Mononuclear cell (primary cell): ENCODE results near the gene GALK1. TPM values are rescaled to one million over a fixed set of nuclear protein-coding genes. Genes with fewer than 3 reads are reported as not detected.

Source experiments
- H3K27me3 ChIP-seq: 2 replicates; pipeline ENCODE4 v1.6.0; 2011; ENCODE audit warnings: low read length, control low read depth; ENCODE audit not compliant: insufficient read depth
- H3K4me1 ChIP-seq: 2 replicates; pipeline ENCODE4 v1.5.1; 2011; ENCODE audit warnings: mild to moderate bottlenecking, low read length, control low read depth; ENCODE audit not compliant: insufficient read depth
- H3K4me3 ChIP-seq: 2 replicates; pipeline ENCODE4 v1.5.1; 2011; ENCODE audit warnings: mild to moderate bottlenecking, low read length, moderate library complexity
- H3K9me3 ChIP-seq: 2 replicates; pipeline ENCODE4 v1.5.1; 2011; ENCODE audit warnings: low read depth, mild to moderate bottlenecking, control low read depth, low read length
- total RNA-seq: library from RNA; depleted of rRNA; stranded (reverse); fragments of >200 nt; gene quantifications from one replicate; pipeline ENCODE4 v1.2.3, GENCODE V29; 2012

Gene GALK1
- total RNA-seq, 1 donor = 8.8 TPM

DNA sequence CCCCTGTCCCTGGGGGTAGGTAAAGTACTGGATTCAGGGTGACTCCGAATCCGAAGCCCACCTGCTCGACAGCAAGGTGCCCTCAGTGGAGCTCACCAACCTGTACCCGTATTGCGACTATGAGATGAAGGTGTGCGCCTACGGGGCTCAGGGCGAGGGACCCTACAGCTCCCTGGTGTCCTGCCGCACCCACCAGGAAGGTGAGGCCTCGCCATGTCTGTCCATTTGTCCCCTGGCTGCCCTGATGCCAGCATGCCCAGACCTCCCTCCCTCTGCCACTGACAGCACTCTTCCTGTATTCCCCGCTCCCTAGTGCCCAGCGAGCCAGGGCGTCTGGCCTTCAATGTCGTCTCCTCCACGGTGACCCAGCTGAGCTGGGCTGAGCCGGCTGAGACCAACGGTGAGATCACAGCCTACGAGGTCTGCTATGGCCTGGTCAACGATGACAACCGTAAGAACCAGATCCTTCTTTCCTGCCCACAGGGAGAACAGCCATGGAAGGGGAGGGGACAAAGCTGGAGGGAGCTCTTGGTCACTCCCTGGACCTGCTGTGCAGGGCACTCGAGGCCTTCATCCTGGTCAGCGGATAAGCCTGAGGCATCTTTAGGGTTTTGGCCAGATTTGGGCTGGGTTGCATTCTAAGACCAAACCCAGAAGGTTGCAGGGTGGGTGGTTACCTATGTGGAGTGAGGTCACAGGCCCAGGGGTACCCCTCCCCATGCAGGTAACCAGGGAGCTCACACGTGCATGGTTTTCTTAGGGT is 14.2 kb downstream of the GALK1 start:
- Histone ChIP-seq H3K4me1 (peaks cover 30% of the 10 kb centered on the region), H3K27me3 (no peaks in the 10 kb centered on the region), H3K9me3 (no peaks in the 10 kb centered on the region), H3K4me3 (no peak overlapping the region)

DNA sequence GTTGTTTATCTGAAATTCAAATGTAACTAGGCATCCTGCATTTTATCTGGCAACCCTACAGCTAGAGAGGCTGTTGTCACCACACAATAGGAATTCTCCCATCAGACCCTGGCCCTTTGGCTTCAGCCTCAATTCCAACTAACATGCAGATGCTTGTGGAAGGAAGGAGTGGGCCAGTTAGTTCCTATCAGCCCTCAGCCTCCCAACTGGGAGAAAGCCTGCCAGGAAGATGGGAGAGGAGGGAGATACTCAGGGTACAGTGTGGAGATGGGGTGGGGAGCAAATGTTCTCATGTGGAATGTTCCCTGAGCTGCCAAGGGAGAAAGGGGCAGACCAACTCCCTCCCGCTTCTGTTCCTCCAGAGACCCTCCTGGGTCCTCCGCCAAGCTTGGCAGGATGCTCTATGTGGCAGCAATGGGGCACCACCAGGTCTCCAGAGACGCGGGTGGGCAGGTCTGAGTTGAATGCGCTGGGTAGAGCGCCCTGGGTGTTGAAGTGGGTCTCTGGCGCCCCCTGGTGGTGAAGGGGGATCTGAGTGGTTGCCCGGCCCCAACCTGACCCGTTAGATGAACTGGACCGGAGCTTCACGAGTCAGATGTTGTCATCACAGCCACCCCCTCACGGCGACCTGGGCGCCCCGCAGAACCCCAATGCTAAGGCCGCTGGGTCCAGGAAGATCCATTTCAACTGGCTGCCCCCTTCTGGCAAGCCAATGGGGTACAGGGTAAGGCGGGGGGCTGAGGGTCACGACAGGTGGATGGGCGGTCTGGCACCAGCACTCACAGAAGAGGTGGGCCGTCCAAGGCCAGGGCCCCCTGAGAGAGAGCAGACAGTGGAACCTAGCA is 15.2 kb downstream of the GALK1 start:
- Histone ChIP-seq H3K4me3 (no peak overlapping the region), H3K4me1 (peaks cover 28% of the 10 kb centered on the region), H3K9me3 (no peaks in the 10 kb centered on the region), H3K27me3 (no peaks in the 10 kb centered on the region)

DNA sequence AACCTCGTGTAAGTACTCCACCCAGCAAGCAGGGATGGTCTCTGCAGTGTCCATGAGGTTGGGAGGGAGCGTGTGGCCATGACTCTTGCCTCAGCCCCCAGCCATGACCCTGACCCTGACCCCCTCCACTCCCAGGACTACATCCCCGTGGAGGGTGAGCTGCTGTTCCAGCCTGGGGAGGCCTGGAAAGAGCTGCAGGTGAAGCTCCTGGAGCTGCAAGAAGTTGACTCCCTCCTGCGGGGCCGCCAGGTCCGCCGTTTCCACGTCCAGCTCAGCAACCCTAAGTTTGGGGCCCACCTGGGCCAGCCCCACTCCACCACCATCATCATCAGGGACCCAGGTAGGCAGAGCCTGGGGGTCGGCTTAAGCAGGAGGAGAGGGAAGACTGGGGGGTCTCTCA is 16.3 kb downstream of the GALK1 start:
- no peak overlapping the region for H3K4me3 ChIP-seq
- no peaks in the 10 kb centered on the region for H3K27me3 ChIP-seq
- peaks cover 20% of the 10 kb centered on the region for H3K4me1 ChIP-seq
- no peaks in the 10 kb centered on the region for H3K9me3 ChIP-seq

DNA sequence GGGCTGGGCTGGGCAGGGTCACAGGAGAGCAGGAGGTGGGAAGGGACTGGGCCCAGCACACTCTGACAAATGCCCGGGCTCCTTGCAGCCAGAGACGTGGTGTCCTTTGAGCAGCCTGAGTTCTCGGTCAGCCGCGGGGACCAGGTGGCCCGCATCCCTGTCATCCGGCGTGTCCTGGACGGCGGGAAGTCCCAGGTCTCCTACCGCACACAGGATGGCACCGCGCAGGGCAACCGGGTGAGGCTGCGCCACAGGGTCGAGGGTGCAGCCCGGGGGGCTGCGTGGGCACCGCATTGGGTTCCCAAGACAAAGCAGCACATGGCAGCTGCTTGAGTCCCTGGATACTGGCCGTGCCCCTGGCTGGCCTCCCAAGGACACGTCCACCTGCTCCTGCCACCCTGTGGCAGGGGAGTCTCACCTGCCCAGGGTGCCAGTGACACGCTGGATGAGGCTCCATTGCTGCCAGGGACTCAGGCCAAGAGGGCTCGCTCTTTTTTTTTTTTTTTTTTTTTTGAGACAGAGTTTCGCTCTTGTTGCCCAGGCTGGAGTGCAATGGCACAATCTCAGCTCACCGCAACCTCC is 21.3 kb downstream of the GALK1 start:
- Histone ChIP-seq H3K4me3 (no peak overlapping the region), H3K9me3 (no peaks in the 10 kb centered on the region), H3K4me1 (peaks cover 9% of the 10 kb centered on the region), H3K27me3 (no peaks in the 10 kb centered on the region)

DNA sequence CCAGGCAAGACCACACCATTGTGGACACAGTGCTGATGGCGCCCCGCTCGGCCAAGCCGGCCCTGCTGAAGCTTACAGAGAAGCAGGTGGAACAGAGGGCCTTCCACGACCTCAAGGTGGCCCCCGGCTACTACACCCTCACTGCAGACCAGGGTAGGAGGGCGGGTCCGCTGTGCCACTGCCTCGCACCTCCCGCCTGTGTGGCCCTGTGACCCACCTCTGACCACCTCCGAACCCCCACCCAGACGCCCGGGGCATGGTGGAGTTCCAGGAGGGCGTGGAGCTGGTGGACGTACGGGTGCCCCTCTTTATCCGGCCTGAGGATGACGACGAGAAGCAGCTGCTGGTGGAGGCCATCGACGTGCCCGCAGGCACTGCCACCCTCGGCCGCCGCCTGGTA is 22.7 kb downstream of the GALK1 start:
- no peaks in the 10 kb centered on the region for H3K27me3 ChIP-seq
- H3K4me3 ChIP-seq = no peak overlapping the region
- no peaks in the 10 kb centered on the region for H3K9me3 ChIP-seq
- H3K4me1 ChIP-seq = peaks cover 12% of the 10 kb centered on the region

DNA sequence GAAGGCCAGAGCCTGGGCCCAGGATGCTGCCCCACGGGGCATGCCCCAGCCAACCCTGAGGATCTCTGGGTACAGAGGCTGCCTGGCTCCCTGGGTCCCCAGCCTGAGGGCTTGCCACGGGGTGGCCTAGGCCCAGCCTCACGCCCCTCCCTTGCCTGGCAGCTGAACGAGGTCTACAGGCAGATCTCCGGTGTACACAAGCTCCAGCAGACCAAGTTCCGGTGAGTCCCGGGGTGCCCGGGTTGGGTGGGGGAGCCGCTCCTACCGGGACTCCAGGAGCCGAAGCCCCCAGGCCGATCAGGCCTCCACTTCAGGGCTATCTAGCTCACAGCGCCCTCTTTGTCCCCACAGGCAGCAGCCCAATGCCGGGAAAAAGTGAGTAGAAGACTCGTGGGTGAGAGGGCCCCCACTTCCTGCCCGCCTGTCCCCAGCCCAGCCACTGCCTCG is 24.3 kb downstream of the GALK1 start:
- peaks cover 16% of the 10 kb centered on the region for H3K4me1 ChIP-seq
- H3K27me3 ChIP-seq = no peaks in the 10 kb centered on the region
- H3K4me3 ChIP-seq = no peak overlapping the region
- H3K9me3 ChIP-seq = no peaks in the 10 kb centered on the region

DNA sequence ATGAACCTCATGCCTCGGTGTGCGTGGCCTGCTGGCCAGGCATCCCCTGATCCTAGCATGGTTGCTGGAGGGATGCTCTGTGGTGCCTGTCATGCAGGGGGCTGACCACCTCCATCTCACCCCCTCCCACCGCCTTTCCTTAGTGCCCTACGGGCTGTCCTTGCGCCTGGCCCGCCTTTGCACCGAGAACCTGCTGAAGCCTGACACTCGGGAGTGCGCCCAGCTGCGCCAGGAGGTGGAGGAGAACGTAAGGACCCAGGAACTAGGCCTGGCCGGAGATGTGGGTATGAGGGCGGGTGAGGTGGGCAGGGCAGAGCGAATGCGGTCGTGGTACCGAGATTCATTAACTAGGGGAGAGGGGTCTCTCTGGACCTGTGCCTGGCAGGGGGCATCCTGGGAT is 24.8 kb downstream of the GALK1 start:
- H3K27me3 ChIP-seq = no peaks in the 10 kb centered on the region
- H3K9me3 ChIP-seq = no peaks in the 10 kb centered on the region
- H3K4me1 ChIP-seq = peaks cover 16% of the 10 kb centered on the region
- no peak overlapping the region for H3K4me3 ChIP-seq

DNA sequence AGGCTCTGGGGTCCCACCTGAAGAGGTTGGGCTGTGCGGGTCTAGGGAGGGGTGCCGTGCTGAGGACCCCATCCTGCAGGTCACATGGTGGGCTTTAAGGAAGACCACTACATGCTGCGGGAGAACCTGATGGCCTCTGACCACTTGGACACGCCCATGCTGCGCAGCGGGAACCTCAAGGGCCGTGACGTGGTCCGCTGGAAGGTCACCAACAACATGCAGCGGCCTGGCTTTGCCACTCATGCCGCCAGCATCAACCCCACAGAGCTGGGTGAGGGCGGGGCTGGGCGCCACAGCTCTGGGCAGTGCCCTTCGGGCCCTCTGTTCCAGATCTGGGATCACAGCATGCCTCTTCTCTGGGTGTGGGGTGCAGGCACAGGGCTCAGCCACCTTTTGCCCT is 25.2 kb downstream of the GALK1 start:
- H3K4me3 ChIP-seq = no peak overlapping the region
- H3K27me3 ChIP-seq = no peaks in the 10 kb centered on the region
- peaks cover 16% of the 10 kb centered on the region for H3K4me1 ChIP-seq
- no peaks in the 10 kb centered on the region for H3K9me3 ChIP-seq

DNA sequence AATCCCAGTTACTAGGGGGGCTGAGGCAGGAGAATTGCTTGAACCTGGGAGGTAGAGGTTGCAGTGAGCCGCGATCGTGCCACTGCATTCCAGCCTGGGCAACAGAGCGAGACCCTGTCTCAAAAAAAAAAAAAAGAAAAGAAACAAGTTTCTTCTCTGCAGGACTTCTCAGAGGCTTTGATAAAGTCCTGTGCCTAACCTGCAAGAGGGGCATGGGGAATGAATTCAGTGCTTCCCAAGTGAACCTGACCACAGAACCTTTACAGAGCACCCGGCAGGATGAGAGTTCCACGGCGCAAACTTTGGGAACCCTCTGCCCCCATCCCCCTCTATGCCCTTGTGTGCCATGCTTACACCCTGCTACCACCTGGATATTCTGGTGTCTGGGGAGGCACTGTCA is 25.8 kb downstream of the GALK1 start:
- Histone ChIP-seq H3K9me3 (no peaks in the 10 kb centered on the region), H3K4me1 (peaks cover 16% of the 10 kb centered on the region), H3K4me3 (no peak overlapping the region), H3K27me3 (no peaks in the 10 kb centered on the region)

DNA sequence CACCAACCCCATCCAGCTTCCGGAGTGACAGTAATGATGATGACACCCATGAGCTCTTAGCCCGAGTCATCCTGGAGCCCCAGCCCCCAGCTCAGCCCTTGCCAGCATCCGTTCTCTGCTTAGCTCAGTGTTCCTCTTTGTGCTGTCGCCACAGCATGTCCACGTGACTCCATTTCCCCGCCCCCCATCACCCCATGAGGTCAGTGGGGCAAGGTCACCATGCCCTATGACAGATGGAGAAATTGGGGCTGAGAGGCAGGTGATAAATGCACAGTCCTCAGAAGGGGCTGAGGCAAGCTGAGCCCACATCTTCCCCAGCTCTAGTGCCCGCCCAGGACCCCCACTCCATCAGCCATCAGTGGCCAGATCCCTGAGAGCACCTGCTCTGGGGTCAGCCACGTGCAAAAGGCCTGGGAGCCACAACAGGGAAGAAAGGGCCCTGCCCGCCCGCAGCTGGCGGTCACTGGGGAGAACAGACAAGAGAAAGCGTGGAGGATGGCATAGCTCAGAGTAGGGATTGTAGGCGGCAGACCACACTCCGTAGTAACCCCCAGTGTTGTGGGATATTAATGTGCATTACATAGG is 26.7 kb downstream of the GALK1 start:
- Histone ChIP-seq H3K27me3 (no peaks in the 10 kb centered on the region), H3K4me3 (no peak overlapping the region), H3K4me1 (peaks cover 16% of the 10 kb centered on the region), H3K9me3 (no peaks in the 10 kb centered on the region)

DNA sequence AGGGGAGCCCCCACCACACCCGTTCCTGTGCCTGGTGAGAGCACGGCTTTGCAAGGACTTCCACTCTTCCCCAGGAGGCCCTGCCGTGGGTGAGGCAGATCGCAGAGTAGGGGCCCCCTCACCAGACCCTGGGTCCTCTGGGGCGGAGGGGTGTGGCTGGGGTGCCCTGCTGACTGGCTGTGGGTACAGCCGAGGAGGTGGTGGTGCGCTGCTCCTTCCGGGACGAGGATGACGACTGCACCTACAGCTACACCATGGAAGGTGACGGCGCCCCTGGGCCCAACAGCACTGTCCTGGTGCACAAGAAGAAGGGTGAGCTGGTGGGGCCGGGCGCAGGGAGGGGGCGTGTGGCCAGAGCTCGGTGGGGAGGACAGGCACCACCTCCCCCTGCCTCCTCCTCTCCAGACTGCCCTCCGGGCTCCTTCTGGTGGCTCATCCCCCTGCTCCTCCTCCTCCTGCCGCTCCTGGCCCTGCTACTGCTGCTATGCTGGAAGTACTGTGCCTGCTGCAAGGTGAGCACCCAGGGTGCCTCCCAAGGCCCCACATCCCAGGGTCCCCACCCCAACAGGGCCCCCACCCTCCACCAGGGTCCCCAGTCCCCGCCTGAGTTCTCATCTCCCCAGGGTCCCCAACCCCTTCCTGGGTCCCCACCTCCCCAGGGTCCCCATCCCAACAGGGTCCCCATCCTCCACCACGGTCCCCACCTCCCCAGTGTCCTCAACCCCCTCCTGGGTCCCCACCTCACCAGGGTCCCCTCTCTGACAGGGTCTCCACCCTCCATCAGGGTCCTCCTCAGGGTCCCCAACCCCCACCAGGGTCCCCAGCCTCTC is 27.6 kb downstream of the GALK1 start:
- H3K27me3 ChIP-seq = no peaks in the 10 kb centered on the region
- peaks cover 16% of the 10 kb centered on the region for H3K4me1 ChIP-seq
- H3K4me3 ChIP-seq = no peak overlapping the region
- no peaks in the 10 kb centered on the region for H3K9me3 ChIP-seq

DNA sequence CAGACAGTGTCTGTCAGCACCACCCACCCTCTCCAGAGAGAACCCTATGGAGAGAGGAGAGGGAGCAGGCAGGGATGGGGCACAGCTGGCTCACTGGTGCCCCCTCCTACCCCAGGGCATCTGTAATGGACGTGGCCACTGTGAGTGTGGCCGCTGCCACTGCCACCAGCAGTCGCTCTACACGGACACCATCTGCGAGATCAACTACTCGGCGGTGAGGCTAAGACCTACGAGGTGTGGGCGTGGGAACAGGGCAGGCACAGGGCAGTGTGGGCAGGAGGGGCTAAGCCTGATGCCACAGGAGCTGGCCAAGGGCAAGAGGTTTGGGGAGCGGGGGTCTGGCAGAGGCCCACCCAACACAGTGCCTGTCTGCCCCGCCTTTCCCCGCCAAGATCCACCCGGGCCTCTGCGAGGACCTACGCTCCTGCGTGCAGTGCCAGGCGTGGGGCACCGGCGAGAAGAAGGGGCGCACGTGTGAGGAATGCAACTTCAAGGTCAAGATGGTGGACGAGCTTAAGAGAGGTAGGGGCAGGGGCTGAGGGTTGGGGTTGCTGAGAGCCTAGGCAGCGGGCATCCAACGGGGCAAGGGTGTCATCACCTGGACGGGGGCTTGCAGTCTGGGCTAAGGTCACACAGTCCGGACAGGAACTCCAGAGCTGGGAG is 28.7 kb downstream of the GALK1 start:
- Histone ChIP-seq H3K27me3 (no peaks in the 10 kb centered on the region), H3K4me1 (peaks cover 16% of the 10 kb centered on the region), H3K4me3 (no peak overlapping the region), H3K9me3 (no peaks in the 10 kb centered on the region)

DNA sequence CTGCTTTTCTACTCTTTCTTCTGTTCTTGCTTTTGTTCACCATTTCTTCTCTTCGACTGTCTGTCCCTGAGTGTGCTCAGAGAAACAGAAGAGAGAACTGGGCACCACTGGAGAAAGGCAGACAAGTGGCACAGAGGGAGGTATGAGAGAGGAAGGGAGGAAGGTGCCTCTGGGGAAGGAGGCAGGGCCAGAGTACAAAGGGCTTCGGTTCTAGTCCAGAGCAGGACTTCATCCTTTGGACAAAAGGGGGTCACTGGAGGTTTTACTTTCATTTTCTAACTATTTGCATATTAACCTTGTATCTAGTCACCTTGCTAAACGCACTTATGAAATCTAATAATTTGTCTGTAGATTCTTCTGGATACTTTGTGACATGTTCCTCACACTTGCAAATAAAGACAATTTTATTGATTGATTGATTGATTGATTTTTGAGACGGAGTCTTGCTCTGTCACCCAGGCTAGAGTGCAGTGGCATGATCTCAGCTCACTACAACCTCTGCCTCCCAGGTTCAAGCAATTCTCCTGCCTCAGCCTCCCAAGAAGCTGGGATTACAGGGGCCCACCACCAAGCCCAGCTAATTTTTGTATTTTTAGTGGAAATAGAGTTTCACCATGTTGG is 30.2 kb downstream of the GALK1 start:
- H3K27me3 ChIP-seq = no peaks in the 10 kb centered on the region

DNA sequence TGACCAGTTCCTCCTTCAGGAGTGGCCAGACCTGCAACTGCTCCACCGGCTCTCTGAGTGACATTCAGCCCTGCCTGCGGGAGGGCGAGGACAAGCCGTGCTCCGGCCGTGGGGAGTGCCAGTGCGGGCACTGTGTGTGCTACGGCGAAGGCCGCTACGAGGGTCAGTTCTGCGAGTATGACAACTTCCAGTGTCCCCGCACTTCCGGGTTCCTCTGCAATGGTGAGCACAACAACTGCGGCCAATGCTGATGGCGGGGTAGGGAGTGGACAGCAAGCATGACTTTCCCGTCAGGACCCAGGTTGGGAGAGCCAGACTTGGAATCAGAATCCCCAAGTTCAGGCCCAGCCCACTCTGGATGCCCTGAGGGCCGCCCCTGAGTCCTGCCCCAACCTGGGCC is 31.5 kb downstream of the GALK1 start:
- no peak overlapping the region for H3K4me3 ChIP-seq
- peaks cover 12% of the 10 kb centered on the region for H3K4me1 ChIP-seq
- H3K9me3 ChIP-seq = no peaks in the 10 kb centered on the region
- no peaks in the 10 kb centered on the region for H3K27me3 ChIP-seq

More for the DNA sequence above, 30.2 kb downstream of the GALK1 start:
- Histone ChIP-seq H3K4me3 (no peak overlapping the region), H3K4me1 (peaks cover 16% of the 10 kb centered on the region), H3K9me3 (no peaks in the 10 kb centered on the region)
